HEK293T (cell line): Measurements from ENCODE around the gene KLHL29.

ENCODE experiments used
- ARNT ChIP-seq: fragments of 450-650 bp; IDR thresholded peaks from 2 replicates; pipeline ENCODE4 v1.6.1; 2017; ENCODE audit warnings: mild to moderate bottlenecking
- CTBP1 ChIP-seq: fragments of 450-650 bp; IDR thresholded peaks from 2 replicates; pipeline ENCODE4 v1.6.1; 2016; ENCODE audit warnings: borderline replicate concordance
- FOXA1 ChIP-seq: fragments of 450-650 bp; IDR thresholded peaks from 2 replicates; pipeline ENCODE4 v1.6.1; 2016; ENCODE audit warnings: mild to moderate bottlenecking
- FOXK2 ChIP-seq: fragments of 450-650 bp; IDR thresholded peaks from 2 replicates; pipeline ENCODE4 v1.6.1; 2016; ENCODE audit warnings: mild to moderate bottlenecking
- FOXM1 ChIP-seq: fragments of 450-650 bp; IDR thresholded peaks from 2 replicates; pipeline ENCODE4 v1.6.1; 2017; ENCODE audit warnings: mild to moderate bottlenecking, borderline replicate concordance
- NFRKB ChIP-seq: fragments of 450-650 bp; IDR thresholded peaks from 2 replicates; pipeline ENCODE4 v1.6.1; 2016; ENCODE audit warnings: mild to moderate bottlenecking, moderate library complexity
- SUZ12 ChIP-seq: fragments of 450-650 bp; IDR thresholded peaks from 2 replicates; pipeline ENCODE4 v1.6.1; 2016; ENCODE audit warnings: mild to moderate bottlenecking
- TARDBP ChIP-seq: fragments of 450-650 bp; IDR thresholded peaks from 2 replicates; pipeline ENCODE4 v1.6.1; 2016
- ZNF384 ChIP-seq: fragments of 450-650 bp; IDR thresholded peaks from 2 replicates; pipeline ENCODE4 v1.6.1; 2016
- TF ChIP-seq, protein P1 (sequence below): fragments of 450-650 bp; IDR thresholded peaks from 2 replicates; pipeline ENCODE4 v1.6.1; 2016

GRCh38 chr2:23464156-23464555 is 79.2 kb downstream of the KLHL29 start:
- TF ChIP-seq SUZ12: no peak
- TF ChIP-seq TARDBP: no peak
- TF ChIP-seq ZNF384: no peak
- no peak for TF ChIP-seq FOXA1
- no peak for TF ChIP-seq NFRKB
- no peak for TF ChIP-seq ARNT
- TF ChIP-seq, protein P1, sequence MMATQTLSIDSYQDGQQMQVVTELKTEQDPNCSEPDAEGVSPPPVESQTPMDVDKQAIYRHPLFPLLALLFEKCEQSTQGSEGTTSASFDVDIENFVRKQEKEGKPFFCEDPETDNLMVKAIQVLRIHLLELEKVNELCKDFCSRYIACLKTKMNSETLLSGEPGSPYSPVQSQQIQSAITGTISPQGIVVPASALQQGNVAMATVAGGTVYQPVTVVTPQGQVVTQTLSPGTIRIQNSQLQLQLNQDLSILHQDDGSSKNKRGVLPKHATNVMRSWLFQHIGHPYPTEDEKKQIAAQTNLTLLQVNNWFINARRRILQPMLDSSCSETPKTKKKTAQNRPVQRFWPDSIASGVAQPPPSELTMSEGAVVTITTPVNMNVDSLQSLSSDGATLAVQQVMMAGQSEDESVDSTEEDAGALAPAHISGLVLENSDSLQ: no peak
- TF ChIP-seq FOXM1: no peak
- no peak for TF ChIP-seq FOXK2
- TF ChIP-seq CTBP1: no peak
